ENCODE data around the gene WNT9B.

DNA sequence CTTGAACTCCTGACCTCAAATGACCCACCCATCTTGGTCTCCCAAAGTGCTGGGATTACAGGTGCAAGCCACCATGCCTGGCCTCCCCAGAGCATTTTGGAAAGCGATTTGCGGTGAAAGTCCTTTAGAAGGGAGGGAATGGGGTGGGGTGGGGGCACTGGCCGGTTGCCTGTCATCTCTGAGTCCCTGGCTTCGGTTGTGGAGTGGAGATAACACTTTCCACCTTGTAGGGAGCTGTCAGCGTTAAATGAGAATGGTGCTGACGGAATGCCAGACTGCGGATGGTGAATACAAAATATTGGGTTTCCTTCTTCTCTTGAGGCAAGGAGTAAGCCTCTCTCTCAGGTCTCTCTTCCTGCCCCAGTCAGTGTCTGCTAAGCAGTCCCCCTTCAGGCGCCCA is 27.7 kb upstream of the WNT9B start:
- TF ChIP-seq POLR2A (IDR thresholded peaks at IDR 0.05) (no peak), EP300 (IDR thresholded peaks at IDR 0.05; ENCODE audit: low read depth) (no peak), POLR2AphosphoS5 (IDR thresholded peaks at IDR 0.05) (no peak)
- TF ChIP-seq, protein P1, sequence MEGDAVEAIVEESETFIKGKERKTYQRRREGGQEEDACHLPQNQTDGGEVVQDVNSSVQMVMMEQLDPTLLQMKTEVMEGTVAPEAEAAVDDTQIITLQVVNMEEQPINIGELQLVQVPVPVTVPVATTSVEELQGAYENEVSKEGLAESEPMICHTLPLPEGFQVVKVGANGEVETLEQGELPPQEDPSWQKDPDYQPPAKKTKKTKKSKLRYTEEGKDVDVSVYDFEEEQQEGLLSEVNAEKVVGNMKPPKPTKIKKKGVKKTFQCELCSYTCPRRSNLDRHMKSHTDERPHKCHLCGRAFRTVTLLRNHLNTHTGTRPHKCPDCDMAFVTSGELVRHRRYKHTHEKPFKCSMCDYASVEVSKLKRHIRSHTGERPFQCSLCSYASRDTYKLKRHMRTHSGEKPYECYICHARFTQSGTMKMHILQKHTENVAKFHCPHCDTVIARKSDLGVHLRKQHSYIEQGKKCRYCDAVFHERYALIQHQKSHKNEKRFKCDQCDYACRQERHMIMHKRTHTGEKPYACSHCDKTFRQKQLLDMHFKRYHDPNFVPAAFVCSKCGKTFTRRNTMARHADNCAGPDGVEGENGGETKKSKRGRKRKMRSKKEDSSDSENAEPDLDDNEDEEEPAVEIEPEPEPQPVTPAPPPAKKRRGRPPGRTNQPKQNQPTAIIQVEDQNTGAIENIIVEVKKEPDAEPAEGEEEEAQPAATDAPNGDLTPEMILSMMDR (IDR thresholded peaks at IDR 0.05) = no peak
